ENCODE data around the gene OR13C8.

OR13C8 gene

GRCh38 chr9:104617418-104617817, 48.5 kb downstream of the OR13C8 start:
- DNase-seq, result no peak

- no peak for DNase-seq
Measured at GRCh38 chr9:104618104-104618503, 49.1 kb downstream of the OR13C8 start, which contains the start of gene OR13C9. OR13C9 (minus strand) TSS chr9:104618204; CDS start chr9:104618204, 0 bp downstream.
